Upper lobe of left lung (tissue), 4 donors: ENCODE measurements around the gene OXNAD1.

ENCODE experiments used
- POLR2A ChIP-seq, 4 donors: fragments of 450-650 bp; IDR thresholded peaks; one replicate each; pipeline ENCODE4 v1.5.1; 2016 to 2017; ENCODE audit warnings: antibody characterized with exemption in 4 of 4, mild to moderate bottlenecking in 2 of 4
- TF ChIP-seq, protein P1 (sequence below), 6 experiments: fragments of 450-650 bp in 4 of 6; fragments of 200-600 bp in 2 of 6; sonication (generic) in 2 of 6; IDR thresholded peaks; one replicate each; pipeline ENCODE4 v1.5.1; 2016 to 2019; ENCODE audit warnings: antibody characterized with exemption in 6 of 6

DNA sequence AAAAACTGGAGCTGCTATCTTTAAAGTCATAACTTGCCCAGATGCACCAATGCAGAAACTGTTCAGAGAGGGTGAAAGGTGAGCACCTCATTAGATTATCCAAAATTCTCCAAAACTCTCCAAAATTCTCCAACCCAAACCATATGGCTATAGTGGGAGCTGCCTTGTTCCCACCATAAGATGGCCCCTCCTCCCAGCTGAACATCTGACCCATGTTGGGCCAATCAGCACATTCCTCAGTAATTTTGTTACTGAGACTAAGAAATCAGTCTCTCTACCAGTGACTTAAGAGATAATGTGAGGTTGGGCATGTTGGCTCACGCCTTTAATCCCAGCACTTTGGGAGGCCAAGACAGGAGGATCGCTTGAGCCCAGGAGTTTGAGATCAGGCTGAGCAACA is 33.0 kb upstream of the OXNAD1 start:
- no peak for TF ChIP-seq POLR2A (IDR thresholded peaks at IDR 0.05)
- TF ChIP-seq, protein P1, sequence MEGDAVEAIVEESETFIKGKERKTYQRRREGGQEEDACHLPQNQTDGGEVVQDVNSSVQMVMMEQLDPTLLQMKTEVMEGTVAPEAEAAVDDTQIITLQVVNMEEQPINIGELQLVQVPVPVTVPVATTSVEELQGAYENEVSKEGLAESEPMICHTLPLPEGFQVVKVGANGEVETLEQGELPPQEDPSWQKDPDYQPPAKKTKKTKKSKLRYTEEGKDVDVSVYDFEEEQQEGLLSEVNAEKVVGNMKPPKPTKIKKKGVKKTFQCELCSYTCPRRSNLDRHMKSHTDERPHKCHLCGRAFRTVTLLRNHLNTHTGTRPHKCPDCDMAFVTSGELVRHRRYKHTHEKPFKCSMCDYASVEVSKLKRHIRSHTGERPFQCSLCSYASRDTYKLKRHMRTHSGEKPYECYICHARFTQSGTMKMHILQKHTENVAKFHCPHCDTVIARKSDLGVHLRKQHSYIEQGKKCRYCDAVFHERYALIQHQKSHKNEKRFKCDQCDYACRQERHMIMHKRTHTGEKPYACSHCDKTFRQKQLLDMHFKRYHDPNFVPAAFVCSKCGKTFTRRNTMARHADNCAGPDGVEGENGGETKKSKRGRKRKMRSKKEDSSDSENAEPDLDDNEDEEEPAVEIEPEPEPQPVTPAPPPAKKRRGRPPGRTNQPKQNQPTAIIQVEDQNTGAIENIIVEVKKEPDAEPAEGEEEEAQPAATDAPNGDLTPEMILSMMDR (IDR thresholded peaks at IDR 0.05), result no peak
